ENCODE results near the gene DCTN4.

Gene DCTN4

DNA sequence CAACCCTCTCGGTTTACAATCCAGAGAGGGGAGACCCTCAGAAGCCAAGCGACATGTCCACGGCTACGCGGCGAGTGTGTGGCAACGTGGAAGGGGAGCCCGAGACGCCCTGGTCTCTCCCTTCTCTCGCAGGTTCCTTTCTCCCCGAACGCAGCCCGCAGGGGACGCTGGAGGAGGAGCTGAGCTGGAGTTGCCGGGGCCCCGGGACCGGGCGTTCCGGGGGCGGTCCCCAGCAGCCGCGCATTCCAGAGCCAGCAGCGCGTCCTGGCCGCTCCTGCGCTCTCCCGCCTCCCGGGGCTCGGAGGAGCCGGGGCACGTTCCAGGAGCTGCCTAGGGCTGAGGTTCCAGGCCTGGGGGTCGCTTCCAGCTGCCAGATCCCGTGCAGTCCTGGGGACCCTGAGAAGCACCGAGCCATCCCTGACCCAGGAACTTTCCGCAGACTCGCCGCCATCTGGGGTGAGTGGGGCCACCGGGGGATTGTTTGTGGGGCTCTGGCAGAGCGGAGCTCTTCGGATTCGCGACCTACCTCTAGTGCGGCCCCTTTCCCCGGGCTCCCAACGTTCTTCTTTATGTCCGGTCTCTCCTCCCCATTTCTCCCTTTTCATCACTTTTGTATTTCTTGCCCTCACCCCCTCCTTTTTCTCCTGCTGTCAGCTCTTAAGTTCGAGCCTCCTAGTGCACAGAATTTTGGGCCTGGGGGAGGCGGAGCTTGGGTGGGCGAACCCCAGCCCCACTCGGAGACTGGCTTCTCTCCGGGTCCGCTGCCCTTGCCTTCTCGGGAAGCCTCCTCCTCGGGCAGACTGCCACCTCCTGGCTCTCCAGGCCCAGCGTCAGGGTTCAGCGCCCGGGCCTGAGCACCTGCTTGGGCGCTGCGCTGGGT lies 19.9 kb upstream of the DCTN4 start, which contains the start of gene SMIM3:
TSS of gene SMIM3 (plus strand) at position 241 of the 880 bp plus-strand sequence. CDS start 16,684 bp downstream, outside the sequence.
- peak; percentile 72 for DNase-seq (ENCODE audit: low read depth, low spot score)
- TF ChIP-seq, protein P1, sequence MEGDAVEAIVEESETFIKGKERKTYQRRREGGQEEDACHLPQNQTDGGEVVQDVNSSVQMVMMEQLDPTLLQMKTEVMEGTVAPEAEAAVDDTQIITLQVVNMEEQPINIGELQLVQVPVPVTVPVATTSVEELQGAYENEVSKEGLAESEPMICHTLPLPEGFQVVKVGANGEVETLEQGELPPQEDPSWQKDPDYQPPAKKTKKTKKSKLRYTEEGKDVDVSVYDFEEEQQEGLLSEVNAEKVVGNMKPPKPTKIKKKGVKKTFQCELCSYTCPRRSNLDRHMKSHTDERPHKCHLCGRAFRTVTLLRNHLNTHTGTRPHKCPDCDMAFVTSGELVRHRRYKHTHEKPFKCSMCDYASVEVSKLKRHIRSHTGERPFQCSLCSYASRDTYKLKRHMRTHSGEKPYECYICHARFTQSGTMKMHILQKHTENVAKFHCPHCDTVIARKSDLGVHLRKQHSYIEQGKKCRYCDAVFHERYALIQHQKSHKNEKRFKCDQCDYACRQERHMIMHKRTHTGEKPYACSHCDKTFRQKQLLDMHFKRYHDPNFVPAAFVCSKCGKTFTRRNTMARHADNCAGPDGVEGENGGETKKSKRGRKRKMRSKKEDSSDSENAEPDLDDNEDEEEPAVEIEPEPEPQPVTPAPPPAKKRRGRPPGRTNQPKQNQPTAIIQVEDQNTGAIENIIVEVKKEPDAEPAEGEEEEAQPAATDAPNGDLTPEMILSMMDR (IDR thresholded peaks at IDR 0.05; ENCODE audit: low read depth, low read length) = peak; percentile 47
- in situ Hi-C loops (cut with HindIII; ENCODE audit: low sequenced_read_pairs) = no loop called here
- H3K4me3 ChIP-seq (ENCODE audit: low read depth, low read length) = peak within 1 kb of the TSS; percentile 92

DNA sequence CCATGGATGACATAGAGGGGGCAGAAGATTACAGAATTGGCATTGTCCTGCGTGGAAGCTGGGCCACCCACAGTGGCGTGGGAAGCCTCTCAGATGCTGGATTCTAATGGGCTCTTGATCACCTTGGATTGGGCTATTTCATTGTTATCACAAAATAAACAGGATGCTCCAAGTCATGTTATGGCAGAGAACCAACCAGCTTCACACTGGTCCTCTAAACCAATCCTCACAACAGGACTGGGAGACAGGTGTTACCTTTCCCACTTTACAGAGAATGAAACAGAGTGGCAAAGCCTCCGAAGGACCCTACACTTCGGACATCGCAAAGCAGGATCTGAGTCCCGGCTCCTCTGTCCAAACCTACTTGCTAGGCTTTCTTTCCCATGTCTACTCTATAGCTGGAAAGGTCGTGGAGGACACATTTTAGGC lies 19.3 kb upstream of the DCTN4 start:
- DNase-seq (ENCODE audit: low read depth, low spot score) = peak; percentile 53
- TF ChIP-seq, protein P1 (IDR thresholded peaks at IDR 0.05; ENCODE audit: low read depth, low read length) = no peak
- peak overlapping the region; percentile 92 for H3K4me3 ChIP-seq (ENCODE audit: low read depth, low read length)
- in situ Hi-C loops (cut with HindIII; ENCODE audit: low sequenced_read_pairs) = no loop called here

DNA sequence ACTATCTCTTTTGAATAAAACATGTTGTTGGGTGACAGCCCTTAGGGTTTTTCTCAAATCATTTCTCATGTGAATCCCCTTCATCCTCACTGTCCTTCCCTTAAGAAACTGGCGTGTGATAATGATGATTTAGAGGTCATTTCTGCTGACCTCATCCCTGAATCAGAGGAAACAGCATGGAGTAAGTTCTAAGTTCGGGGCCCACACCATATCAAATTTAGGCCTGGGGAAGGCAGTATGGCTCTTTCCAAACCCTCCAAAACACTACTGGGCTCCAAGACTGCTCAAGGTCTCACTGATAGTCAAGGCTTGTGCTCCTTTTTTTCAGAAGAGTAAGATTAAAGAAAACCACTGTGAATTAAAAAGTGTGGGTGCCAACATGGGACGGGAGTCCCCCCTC lies 18.9 kb upstream of the DCTN4 start:
- no peak for DNase-seq (ENCODE audit: low read depth, low spot score)
- peak overlapping the region; percentile 92 for H3K4me3 ChIP-seq (ENCODE audit: low read depth, low read length)
- in situ Hi-C loops (cut with HindIII; ENCODE audit: low sequenced_read_pairs) = no loop called here
- TF ChIP-seq, protein P1 (IDR thresholded peaks at IDR 0.05; ENCODE audit: low read depth, low read length) = no peak

DNA sequence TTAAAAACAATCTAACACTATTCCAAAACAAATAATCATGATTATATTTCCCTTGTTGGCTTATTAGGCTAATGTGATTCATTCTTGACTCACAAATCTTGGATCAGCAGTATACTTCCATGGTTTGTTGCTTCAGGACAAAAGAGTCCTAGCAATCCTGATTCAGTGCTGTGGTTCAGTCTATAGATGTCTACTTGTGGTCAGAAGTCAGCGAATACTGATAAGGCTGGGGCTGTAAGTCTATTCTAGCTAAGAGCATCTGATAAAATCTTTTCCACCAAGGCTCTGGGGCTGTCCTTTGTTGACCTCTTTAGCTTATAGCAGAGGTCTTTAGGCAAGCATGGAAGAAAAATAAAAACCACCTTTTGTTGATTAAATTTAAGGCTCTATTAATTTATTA lies 15.3 kb upstream of the DCTN4 start:
- H3K4me3 ChIP-seq (ENCODE audit: low read depth, low read length) = no peak overlapping the region
- DNase-seq (ENCODE audit: low read depth, low spot score) = peak; percentile 87
- in situ Hi-C loops (cut with HindIII; ENCODE audit: low sequenced_read_pairs) = no loop called here
- TF ChIP-seq, protein P1 (IDR thresholded peaks at IDR 0.05; ENCODE audit: low read depth, low read length) = no peak

DNA sequence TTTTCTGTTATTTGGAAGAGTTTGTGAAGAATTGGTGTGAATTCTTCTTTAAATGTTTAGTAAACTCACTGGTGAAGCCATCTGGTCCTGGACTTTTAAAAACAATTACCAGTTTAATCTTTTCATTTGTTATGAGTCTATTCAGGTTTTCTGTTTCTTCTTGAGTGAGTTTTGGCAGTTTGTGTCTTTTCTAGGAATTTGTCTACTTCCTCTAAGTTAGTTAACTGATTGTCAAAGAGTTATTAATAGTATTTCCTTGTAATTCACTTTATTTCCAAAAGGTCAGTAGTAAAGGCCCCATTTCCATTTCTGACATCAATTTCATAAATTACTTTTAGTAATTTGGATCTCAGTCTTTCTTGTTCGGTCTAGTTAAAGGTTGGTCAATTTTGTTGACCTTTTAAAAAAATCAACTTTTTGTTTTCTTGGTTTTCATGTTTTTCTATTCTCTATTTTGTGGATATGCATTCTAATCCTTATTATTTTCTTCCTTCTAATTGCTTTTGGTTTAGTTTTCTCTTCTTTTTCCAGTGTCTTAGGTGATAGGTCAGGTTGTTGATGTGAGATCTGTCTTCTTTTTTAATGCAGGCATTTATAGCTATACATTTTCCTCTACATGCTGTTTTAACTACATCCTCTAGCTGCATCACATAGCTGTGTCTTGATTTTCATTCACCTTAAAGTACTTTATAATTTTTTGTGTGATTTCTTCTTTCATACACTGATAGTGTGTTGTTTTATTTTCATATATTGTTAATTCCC lies 12.4 kb upstream of the DCTN4 start:
- DNase-seq (ENCODE audit: low read depth, low spot score) = no peak
- TF ChIP-seq, protein P1 (IDR thresholded peaks at IDR 0.05; ENCODE audit: low read depth, low read length) = no peak
- in situ Hi-C loops (cut with HindIII; ENCODE audit: low sequenced_read_pairs) = no loop called here
- no peak overlapping the region for H3K4me3 ChIP-seq (ENCODE audit: low read depth, low read length)

DNA sequence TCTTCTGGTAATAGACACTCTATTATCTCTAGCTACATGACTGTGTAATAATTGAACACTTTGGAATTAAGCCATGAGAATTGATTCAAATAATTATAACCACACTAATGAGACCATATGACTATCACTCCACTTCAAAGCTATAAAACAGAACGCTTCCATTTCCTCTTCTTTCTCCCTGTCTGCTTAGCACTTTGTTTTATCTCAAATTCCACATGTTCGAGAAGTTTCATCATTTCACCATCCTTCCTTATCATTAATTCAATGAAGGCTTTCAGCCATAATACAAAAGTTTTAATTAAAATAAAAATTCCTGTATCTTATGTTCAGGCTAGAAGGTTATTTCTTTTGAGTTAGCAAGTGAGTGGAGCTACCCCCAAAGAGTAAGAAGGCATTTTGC lies 7.4 kb upstream of the DCTN4 start:
- in situ Hi-C loops (cut with HindIII; ENCODE audit: low sequenced_read_pairs) = no loop called here
- H3K4me3 ChIP-seq (ENCODE audit: low read depth, low read length) = no peak overlapping the region
- no peak for DNase-seq (ENCODE audit: low read depth, low spot score)

More for the DNA sequence above, 7.4 kb upstream of the DCTN4 start:
- TF ChIP-seq, protein P1 (IDR thresholded peaks at IDR 0.05; ENCODE audit: low read depth, low read length) = no peak

Measured in astrocyte of the spinal cord (primary cell).